ENCODE data around the gene SIRPB1. TPM values are rescaled to one million over a fixed set of nuclear protein-coding genes. Genes with fewer than 3 reads are reported as not detected.
"Not testable (repeated sequence)": the region's sequence is repeated elsewhere in the genome, so short reads cannot be mapped to it uniquely, and the experiment has no call there.

Gene SIRPB1
- total and polyA plus RNA-seq, 9 donors, result 0.25 to 9.7 (median 1.9) TPM

DNA sequence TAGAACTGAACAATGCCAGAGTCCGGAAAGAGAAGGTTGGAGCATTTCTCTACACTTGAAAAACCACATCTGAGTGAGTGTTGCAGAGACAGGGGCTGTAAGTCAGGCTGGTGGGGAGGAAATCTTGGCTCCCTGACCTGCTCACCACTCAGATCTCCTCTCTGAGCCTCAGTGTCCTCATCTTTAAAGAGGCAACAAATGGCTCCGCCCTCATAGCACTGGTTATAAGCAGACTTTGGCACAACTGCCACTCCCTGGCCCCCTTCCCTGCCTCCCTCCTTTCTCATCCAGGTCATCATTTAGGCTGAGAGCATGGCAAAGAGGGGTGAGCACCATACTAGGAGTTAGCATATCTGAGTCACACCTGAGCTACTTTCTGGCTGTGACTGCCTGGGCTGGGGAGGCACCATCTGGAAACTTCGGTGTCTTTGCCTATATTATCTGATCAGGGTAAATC, 27.2 kb upstream of the SIRPB1 start:
- Histone ChIP-seq H3K4me3 (no peak overlapping the region), H3K27me3 (no peaks in the 10 kb centered on the region), H3K4me1 (ENCODE audit: insufficient read depth) (no peaks in the 10 kb centered on the region), H3K27ac (no peak overlapping the region), H3K9me3 (no peaks in the 10 kb centered on the region), H3K36me3 (no peaks in the 10 kb centered on the region)
- TF ChIP-seq CTCF (IDR thresholded peaks at IDR 0.05), result no peak
- no peak for TF ChIP-seq EP300 (IDR thresholded peaks at IDR 0.05)
- no peak for TF ChIP-seq POLR2A (IDR thresholded peaks at IDR 0.05)
- DNase-seq, result no peak
- intact Hi-C loops (cut with DNase I), result no loop called here
- WGBS, 3 donors, result 81 to 90% (median 85%) methylated on average over 3 of the region's 3 CpGs

DNA sequence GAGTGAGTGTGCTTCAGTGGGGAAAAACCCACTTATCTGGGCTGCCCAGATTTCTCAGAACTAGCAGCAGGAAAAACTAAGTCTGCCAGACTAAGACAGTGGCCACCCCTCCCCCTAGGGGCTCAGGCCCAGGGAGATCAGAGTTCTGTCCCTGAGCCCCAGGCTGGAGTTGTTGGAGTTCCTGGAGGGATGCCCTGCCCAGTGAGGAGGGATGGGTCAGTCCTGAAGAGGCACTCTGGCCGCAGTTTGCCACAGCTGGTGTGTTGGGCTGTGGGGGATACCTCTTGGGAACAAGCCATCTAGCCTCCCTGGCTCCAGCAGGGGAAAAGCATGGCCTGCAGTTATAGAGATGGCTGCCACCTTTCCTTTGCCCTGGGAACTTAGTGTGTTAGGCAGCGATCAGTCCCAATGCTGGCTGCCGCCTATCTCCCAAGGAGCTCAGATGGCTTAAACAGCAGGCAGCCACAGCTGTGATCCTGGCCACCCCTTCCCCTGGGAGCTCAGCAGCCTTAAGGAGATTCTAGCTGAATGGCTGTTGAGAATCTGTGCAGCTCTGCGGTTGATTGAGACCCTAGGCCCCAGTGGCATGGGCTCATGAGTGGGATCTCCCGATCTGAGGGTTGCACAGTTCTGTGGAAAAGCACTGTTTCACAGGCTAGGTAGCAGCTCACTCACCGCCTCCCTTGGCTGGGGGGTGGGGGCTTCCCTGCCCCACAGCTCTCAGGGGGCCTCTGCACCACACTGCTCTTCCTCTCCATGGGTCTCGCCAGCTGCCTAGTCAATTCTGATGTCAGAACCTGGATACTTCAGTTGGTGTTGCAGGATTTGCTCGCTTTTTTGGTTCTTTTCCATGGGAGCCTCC, 24.5 kb upstream of the SIRPB1 start:
- WGBS, 3 donors, result 81 to 91% (median 86%) methylated on average over 8 of the region's 8 CpGs
- Histone ChIP-seq H3K36me3 (no peaks in the 10 kb centered on the region), H3K27me3 (no peaks in the 10 kb centered on the region), H3K4me3 (no peak overlapping the region), H3K4me1 (ENCODE audit: insufficient read depth) (no peaks in the 10 kb centered on the region), H3K9me3 (no peaks in the 10 kb centered on the region), H3K27ac (no peak overlapping the region)
- DNase-seq, result no peak
- TF ChIP-seq POLR2A (IDR thresholded peaks at IDR 0.05) (no peak), EP300 (IDR thresholded peaks at IDR 0.05) (no peak), CTCF (IDR thresholded peaks at IDR 0.05) (no peak)
- intact Hi-C loops (cut with DNase I), result no loop called here

DNA sequence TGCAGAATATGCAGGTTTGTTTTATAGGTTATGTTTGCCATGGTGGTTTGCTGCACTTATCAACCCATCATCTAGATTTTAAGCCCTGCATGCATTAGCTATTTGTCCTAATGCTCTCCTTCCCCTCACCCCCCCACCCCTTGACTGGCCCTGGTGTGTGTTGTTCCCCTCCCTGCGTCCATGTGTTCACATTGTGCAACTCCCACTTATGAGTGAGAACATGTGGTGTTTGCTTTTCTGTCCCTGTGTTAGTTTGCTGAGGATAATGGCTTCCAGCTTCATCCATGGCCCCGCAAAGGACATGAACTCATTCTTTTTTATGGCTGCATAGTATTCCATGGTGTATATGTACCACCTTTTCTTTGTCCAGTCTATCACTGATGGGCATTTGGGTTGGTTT, 18.8 kb upstream of the SIRPB1 start:
- 62 to 76% (median 70%) methylated on average over 2 of the region's 2 CpGs for WGBS, 3 donors
- H3K27ac ChIP-seq; intact Hi-C loops (cut with DNase I); H3K36me3 ChIP-seq; H3K27me3 ChIP-seq; H3K9me3 ChIP-seq; DNase-seq; H3K4me3 ChIP-seq; H3K4me1 ChIP-seq (ENCODE audit: insufficient read depth): not testable (repeated sequence)

DNA sequence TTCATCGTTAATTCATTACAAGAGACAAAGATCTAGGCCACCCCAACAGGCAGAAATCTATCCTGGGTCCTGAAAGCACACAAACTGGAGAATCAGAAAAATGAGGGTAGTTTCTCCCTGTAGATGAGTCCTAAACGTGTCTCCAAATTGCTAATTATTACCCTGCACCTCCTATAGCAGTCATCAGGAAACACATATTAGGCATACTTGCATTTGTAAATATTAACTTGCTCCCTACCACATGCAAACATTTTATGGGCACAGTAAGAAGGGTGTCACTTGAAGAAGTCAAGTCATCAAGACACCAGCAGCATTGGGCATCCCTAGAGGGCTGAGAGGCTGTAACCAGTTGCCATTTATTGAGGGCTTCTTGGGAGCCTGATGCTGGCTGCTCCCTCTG, 17.9 kb upstream of the SIRPB1 start:
- Histone ChIP-seq H3K27ac (no peak overlapping the region), H3K27me3 (no peaks in the 10 kb centered on the region), H3K4me1 (ENCODE audit: insufficient read depth) (no peaks in the 10 kb centered on the region), H3K4me3 (no peak overlapping the region), H3K36me3 (no peaks in the 10 kb centered on the region), H3K9me3 (no peaks in the 10 kb centered on the region)
- TF ChIP-seq POLR2A (IDR thresholded peaks at IDR 0.05) (no peak), CTCF (IDR thresholded peaks at IDR 0.05) (no peak), EP300 (IDR thresholded peaks at IDR 0.05) (no peak)
- WGBS, 3 donors, result 65 to 75% (median 73%) methylated on average over 2 of the region's 2 CpGs
- DNase-seq, result no peak
- intact Hi-C loops (cut with DNase I), result no loop called here

GRCh38 chr20:1637226-1637625, 17.4 kb upstream of the SIRPB1 start:
- Histone ChIP-seq H3K4me1 (ENCODE audit: insufficient read depth) (no peaks in the 10 kb centered on the region), H3K36me3 (no peaks in the 10 kb centered on the region), H3K27me3 (no peaks in the 10 kb centered on the region), H3K27ac (no peak overlapping the region), H3K4me3 (no peak overlapping the region), H3K9me3 (no peaks in the 10 kb centered on the region)
- no peak for TF ChIP-seq EP300 (IDR thresholded peaks at IDR 0.05)
- DNase-seq, result no peak
- 51 to 59% (median 53%) methylated on average over 2 of the region's 2 CpGs for WGBS, 3 donors
- intact Hi-C loops (cut with DNase I), result no loop called here
